Measurements from ENCODE around the gene CA10.

Gene CA10

GRCh38 chr17:52047086-52047485 is 111.4 kb downstream of the CA10 start:
- TF ChIP-seq EZH2phosphoT487 (IDR thresholded peaks at IDR 0.05; ENCODE audit: borderline replicate concordance) = no peak
- TF ChIP-seq, protein P1, sequence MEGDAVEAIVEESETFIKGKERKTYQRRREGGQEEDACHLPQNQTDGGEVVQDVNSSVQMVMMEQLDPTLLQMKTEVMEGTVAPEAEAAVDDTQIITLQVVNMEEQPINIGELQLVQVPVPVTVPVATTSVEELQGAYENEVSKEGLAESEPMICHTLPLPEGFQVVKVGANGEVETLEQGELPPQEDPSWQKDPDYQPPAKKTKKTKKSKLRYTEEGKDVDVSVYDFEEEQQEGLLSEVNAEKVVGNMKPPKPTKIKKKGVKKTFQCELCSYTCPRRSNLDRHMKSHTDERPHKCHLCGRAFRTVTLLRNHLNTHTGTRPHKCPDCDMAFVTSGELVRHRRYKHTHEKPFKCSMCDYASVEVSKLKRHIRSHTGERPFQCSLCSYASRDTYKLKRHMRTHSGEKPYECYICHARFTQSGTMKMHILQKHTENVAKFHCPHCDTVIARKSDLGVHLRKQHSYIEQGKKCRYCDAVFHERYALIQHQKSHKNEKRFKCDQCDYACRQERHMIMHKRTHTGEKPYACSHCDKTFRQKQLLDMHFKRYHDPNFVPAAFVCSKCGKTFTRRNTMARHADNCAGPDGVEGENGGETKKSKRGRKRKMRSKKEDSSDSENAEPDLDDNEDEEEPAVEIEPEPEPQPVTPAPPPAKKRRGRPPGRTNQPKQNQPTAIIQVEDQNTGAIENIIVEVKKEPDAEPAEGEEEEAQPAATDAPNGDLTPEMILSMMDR (conservative IDR thresholded peaks at IDR 0.05; ENCODE audit: low read length) = no peak
- Histone ChIP-seq H2AFZ (ENCODE audit: low read length) (no peak overlapping the region), H3K4me3 (ENCODE audit: low read length, poor library complexity, severe bottlenecking) (no peak overlapping the region), H3K9me2 (replicated peaks; ENCODE audit: low read depth, low read length) (no peaks in the 10 kb centered on the region), H3K9ac (ENCODE audit: low read depth, low read length, poor library complexity, severe bottlenecking) (no peak overlapping the region), H3K9me3 (ENCODE audit: insufficient read depth, low read depth, low read length) (no peaks in the 10 kb centered on the region), H3F3A (ENCODE audit: low read depth) (no peaks in the 10 kb centered on the region), H3K4me2 (ENCODE audit: low read depth, low read length, poor library complexity, severe bottlenecking) (no peak overlapping the region), H3K27me3 (ENCODE audit: insufficient read depth, low read length, poor library complexity, severe bottlenecking) (no peaks in the 10 kb centered on the region), H3K79me2 (ENCODE audit: insufficient read depth, low read length) (no peaks in the 10 kb centered on the region), H3K4me1 (ENCODE audit: insufficient read depth, low read length, poor library complexity, severe bottlenecking) (no peaks in the 10 kb centered on the region), H4K20me1 (ENCODE audit: insufficient read depth, low read length, poor library complexity, severe bottlenecking) (no peaks in the 10 kb centered on the region), H3K36me3 (ENCODE audit: insufficient read depth, low read length) (no peaks in the 10 kb centered on the region)

GRCh38 chr17:52041123-52041617 is 117.3 kb downstream of the CA10 start:
- no peak overlapping the region for H3K9ac ChIP-seq (ENCODE audit: low read depth, low read length, poor library complexity, severe bottlenecking)
- H3K4me1 ChIP-seq (ENCODE audit: insufficient read depth, low read length, poor library complexity, severe bottlenecking) = no peaks in the 10 kb centered on the region
- no peak overlapping the region for H3K4me3 ChIP-seq (ENCODE audit: low read length, poor library complexity, severe bottlenecking)
- H3K36me3 ChIP-seq (ENCODE audit: insufficient read depth, low read length) = no peaks in the 10 kb centered on the region
- no peaks in the 10 kb centered on the region for H3K9me2 ChIP-seq (replicated peaks; ENCODE audit: low read depth, low read length)
- H3K27me3 ChIP-seq (ENCODE audit: insufficient read depth, low read length, poor library complexity, severe bottlenecking) = no peaks in the 10 kb centered on the region
- H2AFZ ChIP-seq (ENCODE audit: low read length) = no peak overlapping the region
- H3K4me2 ChIP-seq (ENCODE audit: low read depth, low read length, poor library complexity, severe bottlenecking) = no peak overlapping the region
- H3K79me2 ChIP-seq (ENCODE audit: insufficient read depth, low read length) = no peaks in the 10 kb centered on the region
- H4K20me1 ChIP-seq (ENCODE audit: insufficient read depth, low read length, poor library complexity, severe bottlenecking) = no peaks in the 10 kb centered on the region
- H3F3A ChIP-seq (ENCODE audit: low read depth) = no peaks in the 10 kb centered on the region
- no peak for TF ChIP-seq EZH2phosphoT487 (IDR thresholded peaks at IDR 0.05; ENCODE audit: borderline replicate concordance)
- TF ChIP-seq, protein P1 (conservative IDR thresholded peaks at IDR 0.05; ENCODE audit: low read length) = no peak
- H3K9me3 ChIP-seq (ENCODE audit: insufficient read depth, low read depth, low read length) = no peaks in the 10 kb centered on the region

- Histone ChIP-seq H3K27me3 (ENCODE audit: insufficient read depth, low read length, poor library complexity, severe bottlenecking) (no peaks in the 10 kb centered on the region), H3K4me2 (ENCODE audit: low read depth, low read length, poor library complexity, severe bottlenecking) (no peak overlapping the region), H3K4me1 (ENCODE audit: insufficient read depth, low read length, poor library complexity, severe bottlenecking) (no peaks in the 10 kb centered on the region), H4K20me1 (ENCODE audit: insufficient read depth, low read length, poor library complexity, severe bottlenecking) (no peaks in the 10 kb centered on the region), H3K9me3 (ENCODE audit: insufficient read depth, low read depth, low read length) (no peaks in the 10 kb centered on the region), H3F3A (ENCODE audit: low read depth) (no peaks in the 10 kb centered on the region), H3K36me3 (ENCODE audit: insufficient read depth, low read length) (no peaks in the 10 kb centered on the region), H2AFZ (ENCODE audit: low read length) (no peak overlapping the region), H3K4me3 (ENCODE audit: low read length, poor library complexity, severe bottlenecking) (no peak overlapping the region), H3K79me2 (ENCODE audit: insufficient read depth, low read length) (no peaks in the 10 kb centered on the region), H3K9me2 (replicated peaks; ENCODE audit: low read depth, low read length) (no peaks in the 10 kb centered on the region), H3K9ac (ENCODE audit: low read depth, low read length, poor library complexity, severe bottlenecking) (no peak overlapping the region)
- no peak for TF ChIP-seq EZH2phosphoT487 (IDR thresholded peaks at IDR 0.05; ENCODE audit: borderline replicate concordance)
- TF ChIP-seq, protein P1 (conservative IDR thresholded peaks at IDR 0.05; ENCODE audit: low read length) = no peak
Observed at GRCh38 chr17:52036416-52036815, 122.1 kb downstream of the CA10 start.
